Inflammatory macrophage treated with lipopolysaccharide for 1 hour (primary cell): ENCODE results near the gene CPLANE2.

Experiments used
- DNase-seq, 2 donors: peaks; one replicate each; pipeline ENCODE4 v3.0.0-alpha.2; 2020 to 2022

Gene CPLANE2

GRCh38 chr1:16186655-16187235, 50.2 kb downstream of the CPLANE2 start:
- DNase-seq: no peak

GRCh38 chr1:16184557-16185303, 52.3 kb downstream of the CPLANE2 start:
- no peak for DNase-seq

GRCh38 chr1:16183765-16184556, 53.0 kb downstream of the CPLANE2 start:
- no peak for DNase-seq

- DNase-seq: no peak
These were observed 53.8 kb downstream of the CPLANE2 start for GRCh38 chr1:16183179-16183578.

- no peak for DNase-seq
These were observed 54.9 kb downstream of the CPLANE2 start for GRCh38 chr1:16181887-16182719.
